Right lobe of liver (tissue), 4 donors: ENCODE measurements around the gene ZCCHC7.

Source experiments
- CTCF ChIP-seq, 4 donors: fragments of 200-600 bp in 3 of 4; fragments of 450-650 bp in 1 of 4; IDR thresholded peaks; one replicate each; pipeline versions ENCODE4 v1.5.1 to v1.8.0; 2016 to 2022; ENCODE audit warnings: antibody characterized with exemption in 4 of 4, mild to moderate bottlenecking in 2 of 4
- POLR2A ChIP-seq: fragments of 450-650 bp; IDR thresholded peaks from one replicate; pipeline ENCODE4 v1.6.1; 2017; ENCODE audit warnings: antibody characterized with exemption, mild to moderate bottlenecking
- donor health status: DM: no; HTN: no; CAD: no.
- donor health status: DM: no; HTN: no; CAD: no.
- donor health status: DM: no; HTN: yes; CAD: no.

- TF ChIP-seq CTCF (IDR thresholded peaks at IDR 0.05), result no peak
- TF ChIP-seq POLR2A, result no peak
Measured at GRCh38 chr9:37206121-37206620, 85.8 kb downstream of the ZCCHC7 start.
